Right atrium auricular region (tissue), 2 donors: ENCODE measurements around the gene PLEKHM3. TPM values are rescaled to one million over a fixed set of nuclear protein-coding genes. Genes with fewer than 3 reads are reported as not detected.

ENCODE experiments used
- DNase-seq: peaks from one replicate; pipeline ENCODE4 v3.0.0-alpha.2; 2019; ENCODE audit warnings: low spot score
- H3K27ac ChIP-seq, 2 donors: fragments of 200-600 bp; sonication (generic); 1 replicate in 1 of 2; 2 replicates in 1 of 2; pipeline ENCODE4 v1.5.1; 2016 to 2019
- H3K27me3 ChIP-seq, 2 donors: fragments of 200-600 bp; sonication (generic); one replicate each; pipeline versions ENCODE4 v1.5.1 to v1.6.0; 2017 to 2019
- H3K36me3 ChIP-seq: fragments of 200-600 bp; sonication (generic); one replicate; pipeline ENCODE4 v1.5.1; 2016
- H3K4me1 ChIP-seq, 2 donors: fragments of 200-600 bp; sonication (generic); one replicate each; pipeline versions ENCODE4 v1.5.1 to v1.6.0; 2017 to 2019
- H3K4me3 ChIP-seq, 2 donors: fragments of 200-600 bp; sonication (generic); 1 replicate in 1 of 2; 2 replicates in 1 of 2; pipeline ENCODE4 v1.5.1; 2017 to 2019; ENCODE audit warnings: mild to moderate bottlenecking in 1 of 2, moderate library complexity in 1 of 2
- H3K9me3 ChIP-seq, 2 donors: fragments of 200-600 bp; sonication (generic); one replicate each; pipeline ENCODE4 v1.5.1; 2019
- total RNA-seq, 2 donors: library from RNA; depleted of rRNA; stranded (reverse); fragments of >200 nt; gene quantifications; one replicate each; pipeline ENCODE4 v1.1.0, GENCODE V29; 2016
- TF ChIP-seq, protein P1 (sequence below), 2 donors: fragments of 200-600 bp; sonication (generic); IDR thresholded peaks; one replicate each; pipeline ENCODE4 v1.5.1; 2019; ENCODE audit warnings: antibody characterized with exemption in 2 of 2

PLEKHM3 gene
- total RNA-seq, 2 donors from 2014 or later = 14.9 to 20.0 TPM

DNA sequence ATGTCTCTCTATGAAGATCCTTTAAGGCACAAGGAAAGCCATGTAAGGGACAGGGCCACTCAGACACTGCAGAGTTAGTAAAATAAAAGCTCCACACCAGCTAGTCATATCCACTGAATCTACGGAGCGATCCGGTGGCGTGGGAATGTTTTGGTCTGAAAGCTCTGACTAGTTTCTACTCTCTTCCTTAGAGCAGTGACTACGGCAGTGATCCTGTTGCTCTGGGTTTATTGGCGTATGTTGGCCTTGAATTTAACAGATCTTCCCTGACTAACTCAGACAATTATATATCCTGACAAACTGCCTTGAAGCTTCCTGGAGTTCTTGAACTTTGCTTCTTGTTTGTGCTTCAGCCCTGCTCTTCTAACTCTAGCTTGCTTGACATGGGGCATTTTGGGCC is 140.3 kb downstream of the PLEKHM3 start:
- DNase-seq = no peak
- no peaks in the 10 kb centered on the region for H3K27me3 ChIP-seq

DNA sequence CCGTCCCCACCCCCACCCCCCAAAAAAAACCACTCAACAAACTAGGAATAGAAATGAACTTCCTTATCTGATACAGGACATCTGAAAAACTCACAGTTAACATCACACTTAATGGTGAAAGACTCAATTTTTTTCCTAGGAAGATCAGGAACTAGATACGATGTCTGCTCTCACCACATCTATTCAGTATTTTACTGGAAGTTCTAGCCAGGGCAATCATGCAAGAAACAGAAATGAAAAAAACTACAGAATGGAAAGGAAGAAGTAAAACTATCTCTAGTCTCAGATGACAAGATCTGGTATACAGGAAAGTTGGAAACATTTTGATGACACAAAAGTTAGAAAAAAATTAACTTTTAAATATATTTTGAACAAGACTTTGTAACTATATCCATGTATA is 141.2 kb downstream of the PLEKHM3 start:
- no peaks in the 10 kb centered on the region for H3K36me3 ChIP-seq
- H3K4me1 ChIP-seq = peaks cover 0 to 6% of the 10 kb centered on the region in 2 donors
- TF ChIP-seq, protein P1, sequence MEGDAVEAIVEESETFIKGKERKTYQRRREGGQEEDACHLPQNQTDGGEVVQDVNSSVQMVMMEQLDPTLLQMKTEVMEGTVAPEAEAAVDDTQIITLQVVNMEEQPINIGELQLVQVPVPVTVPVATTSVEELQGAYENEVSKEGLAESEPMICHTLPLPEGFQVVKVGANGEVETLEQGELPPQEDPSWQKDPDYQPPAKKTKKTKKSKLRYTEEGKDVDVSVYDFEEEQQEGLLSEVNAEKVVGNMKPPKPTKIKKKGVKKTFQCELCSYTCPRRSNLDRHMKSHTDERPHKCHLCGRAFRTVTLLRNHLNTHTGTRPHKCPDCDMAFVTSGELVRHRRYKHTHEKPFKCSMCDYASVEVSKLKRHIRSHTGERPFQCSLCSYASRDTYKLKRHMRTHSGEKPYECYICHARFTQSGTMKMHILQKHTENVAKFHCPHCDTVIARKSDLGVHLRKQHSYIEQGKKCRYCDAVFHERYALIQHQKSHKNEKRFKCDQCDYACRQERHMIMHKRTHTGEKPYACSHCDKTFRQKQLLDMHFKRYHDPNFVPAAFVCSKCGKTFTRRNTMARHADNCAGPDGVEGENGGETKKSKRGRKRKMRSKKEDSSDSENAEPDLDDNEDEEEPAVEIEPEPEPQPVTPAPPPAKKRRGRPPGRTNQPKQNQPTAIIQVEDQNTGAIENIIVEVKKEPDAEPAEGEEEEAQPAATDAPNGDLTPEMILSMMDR (IDR thresholded peaks at IDR 0.05) = no peak
- H3K4me3 ChIP-seq = no peak overlapping the region
- no peak overlapping the region for H3K27ac ChIP-seq
- no peaks in the 10 kb centered on the region for H3K9me3 ChIP-seq
- DNase-seq = no peak
- H3K27me3 ChIP-seq = no peaks in the 10 kb centered on the region

More for the DNA sequence above, 140.3 kb downstream of the PLEKHM3 start:
- H3K27ac ChIP-seq = no peak overlapping the region
- H3K36me3 ChIP-seq = no peaks in the 10 kb centered on the region
- H3K9me3 ChIP-seq = no peaks in the 10 kb centered on the region
- TF ChIP-seq, protein P1 (IDR thresholded peaks at IDR 0.05) = no peak
- H3K4me3 ChIP-seq = no peak overlapping the region
- peaks cover 0 to 6% of the 10 kb centered on the region in 2 donors for H3K4me1 ChIP-seq

DNA sequence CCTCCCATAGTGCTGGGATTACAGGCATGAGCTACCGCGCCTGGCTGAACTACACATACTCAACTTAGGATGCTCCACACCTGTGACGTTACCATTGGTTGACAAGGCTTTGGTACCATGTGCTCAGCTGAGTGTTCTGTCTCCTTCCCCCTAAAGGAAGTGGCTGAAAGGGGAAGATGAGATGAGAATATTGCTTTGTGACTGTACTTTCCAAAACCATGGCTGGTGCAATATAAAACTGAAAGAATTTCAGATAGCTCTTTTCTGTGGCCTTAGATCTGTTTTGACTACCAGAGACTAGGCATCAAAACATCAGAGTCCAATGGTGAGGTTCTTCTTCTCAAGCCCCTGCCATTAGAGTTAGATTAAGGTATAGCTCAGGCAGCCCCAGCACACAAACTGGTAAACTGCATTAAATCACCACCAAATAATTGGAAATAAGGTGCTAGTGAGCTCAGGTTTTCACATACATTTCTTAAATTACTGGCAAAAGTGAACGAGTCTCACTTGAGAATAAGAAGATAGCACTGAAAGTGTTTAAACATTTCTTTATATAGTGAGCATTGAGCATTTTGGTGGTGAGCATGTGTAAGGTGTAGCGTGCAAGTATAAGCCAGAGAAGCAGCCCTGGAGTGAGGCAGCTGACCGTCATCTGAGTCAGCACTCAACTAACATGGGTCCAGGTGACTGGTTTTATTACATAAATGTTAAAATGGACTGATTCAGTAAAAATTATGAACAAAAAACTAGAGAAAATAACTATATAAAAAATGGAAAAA is 142.1 kb downstream of the PLEKHM3 start:
- TF ChIP-seq, protein P1 (IDR thresholded peaks at IDR 0.05) = no peak
- DNase-seq = no peak

DNA sequence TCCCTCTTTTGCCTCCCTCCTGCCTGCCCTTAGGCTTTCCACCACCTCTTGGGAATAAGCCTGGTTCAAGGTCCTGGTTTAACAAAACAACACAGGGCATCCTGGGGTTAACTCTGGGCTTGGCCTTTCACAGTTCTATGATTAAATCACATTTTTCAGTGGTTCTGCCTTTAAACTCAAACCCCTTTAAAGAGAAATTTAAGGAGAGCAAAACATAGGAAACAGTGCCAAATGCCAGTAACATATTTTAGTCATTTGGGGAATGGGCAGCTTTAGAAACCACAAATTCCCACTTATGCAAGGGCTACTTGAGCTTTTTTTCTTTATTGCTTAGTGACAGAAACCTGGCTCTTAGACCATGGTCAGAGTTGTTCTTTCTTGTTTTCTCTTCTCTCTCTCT is 143.4 kb downstream of the PLEKHM3 start:
- no peaks in the 10 kb centered on the region for H3K36me3 ChIP-seq
- DNase-seq = no peak

More for the DNA sequence above, 142.1 kb downstream of the PLEKHM3 start:
- Histone ChIP-seq H3K27me3 (no peaks in the 10 kb centered on the region), H3K4me3 (no peak overlapping the region), H3K4me1 (peaks cover 0 to 5% of the 10 kb centered on the region in 2 donors), H3K9me3 (no peaks in the 10 kb centered on the region), H3K36me3 (no peaks in the 10 kb centered on the region), H3K27ac (no peak overlapping the region)

GRCh38 chr2:207879536-207879935 is 145.8 kb downstream of the PLEKHM3 start:
- H3K4me1 ChIP-seq = no peaks in the 10 kb centered on the region
- TF ChIP-seq, protein P1 (IDR thresholded peaks at IDR 0.05) = no peak
- H3K4me3 ChIP-seq = no peak overlapping the region
- DNase-seq = no peak
- no peaks in the 10 kb centered on the region for H3K27me3 ChIP-seq
- H3K36me3 ChIP-seq = no peaks in the 10 kb centered on the region
- H3K9me3 ChIP-seq = no peaks in the 10 kb centered on the region
- no peak overlapping the region for H3K27ac ChIP-seq

More for the DNA sequence above, 143.4 kb downstream of the PLEKHM3 start:
- H3K9me3 ChIP-seq = no peaks in the 10 kb centered on the region
- TF ChIP-seq, protein P1 (IDR thresholded peaks at IDR 0.05) = no peak
- H3K27ac ChIP-seq = no peak overlapping the region
- H3K4me1 ChIP-seq = no peaks in the 10 kb centered on the region
- no peaks in the 10 kb centered on the region for H3K27me3 ChIP-seq
- H3K4me3 ChIP-seq = no peak overlapping the region
